HG03139 (cell line): Measurements from ENCODE around the gene KDM2A.
"Not testable (repeated sequence)": the region's sequence is repeated elsewhere in the genome, so short reads cannot be mapped to it uniquely, and the experiment has no call there.

ENCODE experiments used
- ATAC-seq: cut with Tn5 transposase; IDR thresholded peaks from one replicate; pipeline ENCODE4 v1.9.1; 2021; ENCODE audit not compliant: unreplicated experiment

The KDM2A gene

GRCh38 chr11:67256477-67257135 is 137.5 kb downstream of the KDM2A start:
- no peak for ATAC-seq

GRCh38 chr11:67260406-67260805 is 141.3 kb downstream of the KDM2A start:
- ATAC-seq = no peak

GRCh38 chr11:67260885-67261639 is 142.0 kb downstream of the KDM2A start:
- ATAC-seq = not testable (repeated sequence)

- no peak for ATAC-seq
These were observed 142.5 kb downstream of the KDM2A start for GRCh38 chr11:67261640-67261945.

- ATAC-seq = no peak
These were observed 143.1 kb downstream of the KDM2A start for GRCh38 chr11:67261946-67262681.

- no peak for ATAC-seq
These were observed 143.9 kb downstream of the KDM2A start for GRCh38 chr11:67262731-67263675.

- ATAC-seq = no peak
These were observed 145.2 kb downstream of the KDM2A start for GRCh38 chr11:67264260-67264659.

GRCh38 chr11:67264877-67265632 is 146.0 kb downstream of the KDM2A start:
- no peak for ATAC-seq

- ATAC-seq = peak; percentile 34
These were observed 146.8 kb downstream of the KDM2A start for GRCh38 chr11:67265633-67266448.

- ATAC-seq = peak; percentile 12
These were observed 147.6 kb downstream of the KDM2A start, which contains the start of gene GRK2 for GRCh38 chr11:67266449-67267187. GRK2 (plus strand) TSS chr11:67266473; CDS start chr11:67266700, 227 bp downstream.

GRCh38 chr11:67267188-67268080 is 148.4 kb downstream of the KDM2A start:
- ATAC-seq = no peak

- ATAC-seq = no peak
These were observed 149.3 kb downstream of the KDM2A start for GRCh38 chr11:67268081-67268961.

- ATAC-seq = no peak
These were observed 149.9 kb downstream of the KDM2A start for GRCh38 chr11:67268962-67269268.

- ATAC-seq = no peak
These were observed 150.6 kb downstream of the KDM2A start for GRCh38 chr11:67269401-67270255.

GRCh38 chr11:67270256-67271204 is 151.5 kb downstream of the KDM2A start:
- ATAC-seq = no peak
